COLO829 (cell line): Measurements from ENCODE around the gene FUBP3.
A peak's percentile ranks its signal among the peaks of the same experiment; 100 is the strongest.
"Not testable (repeated sequence)": the region's sequence is repeated elsewhere in the genome, so short reads cannot be mapped to it uniquely, and the experiment has no call there.

Source experiments
- DNase-seq: peaks from one replicate; pipeline ENCODE4 v3.0.0; 2012; ENCODE audit warnings: low spot score

Gene FUBP3

DNA sequence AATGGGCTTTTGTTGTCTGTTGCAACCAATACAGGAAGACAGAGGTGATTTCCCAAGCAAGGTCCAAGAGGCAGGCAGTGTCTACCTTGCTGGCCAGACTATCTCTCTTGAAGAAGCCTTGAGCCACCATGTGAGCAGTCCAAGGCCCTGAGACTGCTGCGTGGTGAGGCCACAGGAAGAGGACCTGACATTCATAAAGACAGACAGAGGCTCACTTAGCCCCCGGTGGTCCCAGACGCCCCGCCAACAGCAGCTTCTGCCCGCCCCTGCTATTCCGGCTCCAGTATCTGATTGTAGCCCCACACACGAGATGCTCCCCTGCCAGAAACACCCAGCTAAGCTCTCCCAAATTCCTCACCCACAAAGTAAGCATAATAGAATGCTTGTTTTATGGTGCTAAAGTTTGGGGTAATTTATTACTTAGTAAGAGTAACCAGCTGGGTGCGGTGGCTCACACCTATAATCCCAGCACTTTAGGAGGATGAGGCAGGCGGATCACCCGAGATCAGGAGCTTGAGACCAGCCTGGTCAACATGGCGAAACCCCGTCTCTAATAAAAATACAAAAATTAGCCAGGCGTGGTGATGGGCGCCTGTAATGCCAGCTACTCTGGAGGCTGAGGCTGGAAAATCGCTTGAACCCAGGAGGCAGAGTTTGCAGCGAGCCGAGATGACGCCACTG lies 22.8 kb upstream of the FUBP3 start:
- DNase-seq: no peak

DNA sequence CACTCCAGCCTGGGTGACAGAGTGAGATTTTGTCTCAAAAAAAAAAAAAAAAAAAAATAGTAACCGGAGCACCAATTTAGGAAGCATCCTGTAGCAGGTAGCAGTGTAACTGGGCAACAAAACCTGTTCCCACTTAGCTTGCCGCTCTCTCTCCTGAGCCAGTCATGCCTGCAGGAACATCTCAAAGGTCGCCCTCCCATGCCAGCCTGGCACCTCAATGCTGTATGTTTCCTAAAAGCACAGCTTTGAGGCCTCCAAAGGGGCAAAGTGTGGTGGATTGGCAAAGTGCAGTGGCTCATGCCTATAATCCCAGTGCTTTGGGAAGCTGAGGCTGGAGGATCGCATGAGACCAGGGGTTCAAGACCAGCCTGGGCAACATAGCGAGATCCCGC lies 22.3 kb upstream of the FUBP3 start:
- DNase-seq: no peak

DNA sequence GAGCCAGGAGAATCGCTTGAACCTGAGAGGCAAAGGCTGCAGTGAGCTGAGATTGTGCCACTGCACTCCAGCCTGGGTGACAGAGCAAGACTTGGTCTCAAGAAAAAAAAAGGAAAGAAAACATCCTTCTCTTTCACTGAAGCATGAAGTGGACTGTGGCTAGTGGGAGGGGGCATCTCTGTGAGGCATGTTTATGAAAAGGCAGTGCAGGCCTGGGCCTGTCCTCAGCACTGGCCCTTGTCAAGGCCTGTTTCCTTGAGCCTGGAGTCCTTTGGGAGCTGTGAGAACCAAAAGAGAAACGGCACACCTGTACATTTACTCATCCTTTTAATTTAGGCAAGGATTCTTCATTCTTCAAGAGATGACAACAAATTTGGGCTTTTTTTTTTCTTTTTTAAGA lies 18.3 kb upstream of the FUBP3 start:
- DNase-seq: no peak

DNA sequence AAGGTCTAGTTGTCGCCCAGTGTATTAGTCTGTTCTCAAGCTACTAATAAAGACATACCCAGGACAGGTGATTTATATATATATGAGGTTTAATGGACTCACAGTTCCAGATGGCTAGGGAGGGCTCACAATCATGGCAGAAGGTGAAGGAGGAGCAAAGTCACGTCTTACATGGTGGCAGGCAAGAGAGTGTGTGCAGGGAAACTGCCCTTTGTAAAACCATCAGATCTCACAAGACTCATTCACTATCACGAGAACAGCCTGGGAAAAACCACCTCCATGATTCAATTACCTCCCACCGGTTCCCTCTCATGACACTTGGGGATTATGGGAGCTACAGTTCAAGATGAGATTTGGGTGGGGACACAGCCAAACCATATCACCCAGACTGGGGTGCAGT lies 16.9 kb upstream of the FUBP3 start:
- DNase-seq: not testable (repeated sequence)

DNA sequence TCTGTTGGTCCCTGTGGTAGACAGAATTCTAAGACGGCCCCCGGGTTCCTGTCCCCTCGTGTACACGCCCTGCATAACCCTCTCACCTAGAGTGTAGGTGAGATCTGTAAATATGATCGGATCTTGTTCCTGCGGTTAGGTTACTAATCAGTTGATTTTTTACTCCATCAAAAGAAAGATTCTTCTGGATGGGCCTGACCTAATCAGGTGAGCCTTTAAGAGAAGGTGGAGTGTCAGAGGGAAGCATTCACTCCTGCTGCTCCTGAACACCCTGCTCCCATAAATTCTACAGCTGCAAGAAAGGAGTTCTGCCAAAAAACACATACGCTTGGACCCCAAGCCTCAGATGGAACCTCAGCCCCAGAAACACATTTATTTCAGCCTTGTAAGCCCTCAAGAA lies 15.6 kb upstream of the FUBP3 start:
- no peak for DNase-seq

DNA sequence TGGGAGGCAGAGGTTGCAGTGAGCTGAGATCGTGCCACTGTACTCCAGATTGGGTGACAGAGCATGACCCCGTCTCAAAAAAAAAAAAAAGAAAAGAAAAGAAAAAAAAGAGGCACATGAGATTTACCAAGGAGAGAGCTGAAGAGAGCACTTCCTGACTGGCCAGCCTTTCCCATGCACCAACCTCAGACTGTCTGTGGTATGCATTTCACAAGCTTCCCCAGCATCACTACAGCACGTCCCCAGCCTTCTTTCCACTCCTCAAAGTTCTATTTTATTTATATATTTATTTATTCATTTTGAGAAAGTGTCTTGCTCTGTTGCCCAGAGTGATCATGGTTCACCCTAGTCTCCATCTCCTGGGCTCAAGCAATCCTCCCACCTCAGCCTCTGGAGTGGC lies 13.6 kb upstream of the FUBP3 start:
- no peak for DNase-seq

DNA sequence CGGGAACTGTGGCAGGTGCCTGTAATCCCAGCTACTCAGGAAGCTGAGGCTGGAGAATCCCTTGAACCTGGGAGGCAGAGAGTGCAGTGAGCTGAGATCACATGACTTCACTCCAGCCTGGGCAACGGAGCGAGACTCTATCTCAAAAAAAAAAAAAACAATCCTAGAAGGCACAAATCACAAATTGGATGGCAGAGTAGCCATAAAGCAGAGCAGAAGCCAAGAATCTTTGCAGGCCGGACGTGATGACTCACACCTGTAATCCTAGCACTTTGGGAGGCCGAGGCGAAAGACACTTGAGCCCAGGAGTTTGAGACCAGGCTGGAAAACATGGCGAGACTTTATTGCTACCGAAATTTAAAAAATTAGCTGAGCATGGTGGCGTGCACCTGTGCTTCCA lies 9.2 kb upstream of the FUBP3 start:
- DNase-seq: no peak

DNA sequence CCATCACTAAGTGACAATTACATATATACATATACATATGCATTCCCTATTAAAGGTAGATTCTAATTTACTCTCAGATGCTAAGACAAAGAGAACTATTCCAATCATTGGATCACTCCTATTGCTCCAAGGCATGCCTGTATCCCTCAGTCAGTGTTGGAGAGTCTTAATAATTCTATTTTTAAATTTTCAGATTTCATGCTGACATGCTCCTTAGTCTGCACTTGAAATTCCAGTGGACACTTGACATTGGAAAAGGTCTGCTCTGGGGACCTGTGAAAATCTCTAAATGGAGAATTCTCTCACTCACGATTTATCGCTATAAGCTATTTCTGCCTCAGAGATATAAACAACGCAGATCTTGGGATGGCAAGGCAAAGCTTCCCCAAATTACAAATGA lies 3.9 kb upstream of the FUBP3 start:
- DNase-seq: no peak

DNA sequence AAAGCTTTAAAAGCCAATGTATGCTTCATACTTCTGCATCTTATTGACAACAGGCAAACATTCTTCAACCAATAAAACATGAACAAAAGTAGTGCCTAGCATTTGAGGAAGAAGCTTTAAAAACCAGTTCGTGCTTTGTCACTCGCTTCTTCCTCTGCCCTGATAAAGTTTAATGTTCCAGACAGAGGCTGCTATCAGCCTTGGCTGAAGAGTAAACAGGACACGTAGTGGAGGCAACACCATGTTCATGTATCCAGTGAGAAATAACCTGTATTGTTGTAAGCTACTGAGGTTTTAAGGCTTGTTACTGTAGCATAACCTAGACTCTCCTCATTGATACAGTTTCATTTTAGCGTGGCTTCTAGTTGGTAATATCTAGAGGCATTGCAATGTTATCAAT lies 3.2 kb upstream of the FUBP3 start:
- DNase-seq: no peak

DNA sequence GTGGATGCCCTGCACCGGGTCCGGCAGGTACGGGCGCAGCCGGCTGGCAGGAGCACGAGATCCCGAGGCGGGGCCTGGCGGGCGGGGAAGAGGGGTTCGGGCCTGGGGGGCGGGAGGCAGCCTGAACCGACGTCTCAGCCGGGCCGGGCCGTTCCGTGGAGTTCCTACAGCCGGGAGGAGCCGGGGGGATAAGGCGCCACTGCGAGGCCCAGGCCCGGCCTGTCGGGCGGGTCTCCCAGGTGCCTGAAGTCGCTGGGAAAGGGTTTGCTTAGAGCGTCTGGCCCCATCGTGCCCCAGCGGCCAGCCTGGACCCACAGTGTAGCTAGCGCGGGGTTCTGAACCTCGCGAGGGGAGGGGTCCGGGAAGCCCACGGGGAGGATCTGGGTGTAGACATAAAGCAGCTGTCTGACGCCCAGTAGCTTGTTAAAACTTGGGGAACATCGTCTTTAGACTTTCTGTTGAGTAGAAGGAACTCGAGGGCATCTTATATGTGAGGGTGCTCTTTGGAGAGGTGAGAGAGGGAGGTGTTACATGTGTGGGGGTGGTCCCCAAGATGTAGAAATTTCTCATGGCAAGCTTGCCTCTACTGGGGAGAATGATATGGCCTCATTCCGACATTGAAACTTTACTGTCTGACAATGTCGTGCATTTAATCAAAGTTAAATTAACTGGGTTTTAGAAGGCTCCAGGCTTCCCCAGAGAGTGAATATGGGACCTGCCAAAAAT lies 524 bp downstream of the FUBP3 start:
- no peak for DNase-seq

DNA sequence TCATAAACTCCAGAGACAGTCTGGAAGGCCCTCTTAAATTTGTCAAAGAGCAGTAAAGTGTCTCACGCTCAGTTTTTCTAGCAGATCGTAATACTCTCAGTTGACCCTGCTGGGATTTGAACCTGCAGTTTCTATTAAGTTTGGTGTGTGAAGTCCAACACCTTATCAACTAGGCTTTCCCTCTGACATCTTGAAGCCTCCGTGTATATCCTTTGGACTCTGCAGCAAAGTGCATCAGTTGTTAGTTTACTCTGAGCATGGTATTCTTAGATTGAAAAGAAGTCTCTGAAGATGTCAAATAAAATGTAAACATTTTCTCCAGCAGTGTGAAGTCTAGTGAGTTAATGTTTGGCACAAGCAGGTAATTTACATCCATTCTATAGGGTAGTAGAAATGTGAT lies 2.4 kb downstream of the FUBP3 start:
- no peak for DNase-seq

DNA sequence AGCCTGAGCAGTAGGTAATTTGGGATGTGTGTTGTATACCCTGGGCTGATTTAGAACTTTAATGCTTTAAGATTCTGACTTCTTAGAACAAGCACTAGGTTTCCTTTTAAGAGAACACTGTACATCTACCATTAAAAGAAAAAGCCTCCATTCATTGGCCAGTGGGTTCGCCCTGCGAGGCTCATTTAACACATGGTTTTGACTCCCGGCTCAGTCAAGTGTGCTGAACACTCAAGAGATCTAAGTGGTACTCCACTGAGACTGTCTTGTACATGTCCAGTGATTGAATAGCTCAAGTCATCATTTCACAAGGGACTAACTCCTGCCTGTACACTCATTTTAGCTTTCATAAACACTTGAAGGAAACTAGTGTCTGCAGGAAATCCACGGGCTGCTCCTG lies 3.9 kb downstream of the FUBP3 start:
- no peak for DNase-seq

DNA sequence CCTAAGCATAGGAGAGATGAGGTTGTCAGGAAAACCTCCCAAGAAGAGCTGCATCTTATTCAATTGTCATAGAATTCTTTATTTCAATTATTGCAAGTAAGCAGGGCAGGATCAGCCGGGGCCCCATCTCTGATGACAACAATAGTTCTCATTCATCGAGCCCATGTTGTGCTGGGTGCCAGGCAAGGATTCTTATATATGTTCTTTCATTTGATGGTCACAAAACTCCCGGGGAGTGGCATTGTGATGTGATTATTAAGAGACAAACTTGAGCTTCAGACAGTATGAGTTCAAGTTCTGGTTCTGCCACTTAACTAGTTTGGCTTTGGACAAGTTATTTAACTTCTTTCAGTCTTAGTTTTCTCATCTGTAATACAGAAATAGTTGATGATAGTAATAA lies 8.5 kb downstream of the FUBP3 start:
- DNase-seq: peak; percentile 58

DNA sequence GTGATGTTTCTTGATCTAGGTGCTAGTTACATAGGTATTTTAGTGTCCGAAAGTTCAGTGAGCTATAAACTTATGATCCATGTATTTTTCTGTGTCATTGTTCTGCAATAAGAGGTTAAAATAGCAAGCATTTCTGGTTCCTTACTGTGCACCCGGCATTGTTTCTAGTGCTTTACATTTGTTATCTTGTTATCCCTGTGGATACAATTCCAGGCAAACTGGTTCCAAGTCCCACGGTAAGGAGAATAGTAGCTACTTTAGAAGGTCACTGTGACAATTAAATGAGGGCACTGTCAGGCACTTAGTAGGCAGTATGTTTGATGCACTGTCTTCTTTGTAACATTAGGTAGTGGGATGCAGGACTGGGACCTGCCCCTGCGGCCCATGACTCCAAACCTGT lies 9.0 kb downstream of the FUBP3 start:
- DNase-seq: no peak

DNA sequence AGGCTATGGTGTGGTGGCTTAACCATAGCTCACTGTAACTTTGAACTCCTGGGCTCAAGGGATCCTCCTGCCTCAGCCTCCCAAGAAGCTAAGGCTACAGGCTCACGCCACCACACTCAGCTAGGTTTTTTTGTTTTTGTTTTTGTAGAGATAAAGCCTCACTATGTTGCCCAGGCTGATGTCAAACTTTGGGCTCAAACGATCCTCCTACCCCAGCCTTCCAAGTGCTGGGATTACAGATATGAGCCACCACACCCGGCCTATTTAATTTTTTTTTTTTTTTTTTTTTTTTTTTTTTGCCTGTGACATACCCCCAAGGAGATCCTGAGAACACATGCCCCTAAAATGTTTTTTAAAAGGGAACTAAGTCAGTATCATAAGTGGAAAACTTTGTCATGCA lies 10.4 kb downstream of the FUBP3 start:
- no peak for DNase-seq

DNA sequence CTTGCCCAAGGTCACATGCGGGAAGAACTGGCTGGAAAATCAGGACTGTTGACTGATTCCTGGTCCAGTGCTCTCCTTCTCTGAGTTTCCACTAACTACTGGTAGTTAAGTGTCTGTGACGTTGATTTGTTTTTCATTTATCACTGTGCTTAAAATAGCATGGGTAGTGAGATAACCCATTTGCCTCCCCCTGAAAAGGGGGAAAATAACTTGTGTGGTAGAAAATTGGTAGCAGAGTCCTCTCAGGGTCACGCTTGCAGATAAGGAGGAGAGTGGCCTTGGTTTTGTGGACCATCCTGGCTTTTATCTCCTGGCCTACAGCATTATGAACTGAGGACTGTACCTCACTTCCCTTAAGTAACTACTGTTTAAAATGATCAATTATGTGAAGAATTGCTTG lies 10.9 kb downstream of the FUBP3 start:
- no peak for DNase-seq

DNA sequence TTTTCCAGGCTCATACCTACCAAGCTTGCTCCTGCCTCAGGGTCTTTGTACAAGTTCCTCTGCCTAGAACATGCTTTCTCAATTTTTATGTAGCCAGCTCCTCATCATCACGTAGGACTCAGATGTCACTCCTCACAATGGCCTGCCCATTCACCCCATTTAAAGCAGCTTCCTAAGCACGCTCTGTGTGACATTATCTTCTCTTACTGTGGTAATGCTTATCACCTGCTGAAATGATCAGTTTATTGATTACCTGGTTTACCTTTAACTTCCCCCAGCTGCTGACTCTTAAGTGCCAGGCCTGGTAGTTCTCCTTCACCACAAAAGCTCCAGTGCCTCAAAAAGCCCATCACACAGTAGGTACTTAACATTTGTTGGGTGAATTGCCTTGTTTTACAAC lies 13.6 kb downstream of the FUBP3 start:
- no peak for DNase-seq

DNA sequence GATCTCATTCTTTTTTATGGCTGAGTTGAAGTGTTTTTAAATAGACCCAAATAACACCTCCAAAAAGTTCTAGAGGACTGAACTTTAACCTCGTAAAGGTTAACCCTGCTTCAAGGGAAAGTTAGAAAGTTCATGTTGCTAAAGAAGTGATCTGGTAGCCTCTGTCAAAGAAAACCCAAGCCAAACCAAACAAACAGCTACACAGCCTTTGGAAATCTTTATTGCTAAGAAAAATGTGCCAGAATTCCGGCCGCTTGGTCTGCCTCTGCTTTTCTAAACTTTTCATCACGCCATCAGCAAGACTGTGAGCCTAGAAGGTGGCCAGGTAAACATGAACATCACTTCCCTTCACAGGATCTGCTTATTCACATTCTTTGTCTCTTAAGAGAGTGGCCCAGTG lies 17.9 kb downstream of the FUBP3 start:
- DNase-seq: no peak

DNA sequence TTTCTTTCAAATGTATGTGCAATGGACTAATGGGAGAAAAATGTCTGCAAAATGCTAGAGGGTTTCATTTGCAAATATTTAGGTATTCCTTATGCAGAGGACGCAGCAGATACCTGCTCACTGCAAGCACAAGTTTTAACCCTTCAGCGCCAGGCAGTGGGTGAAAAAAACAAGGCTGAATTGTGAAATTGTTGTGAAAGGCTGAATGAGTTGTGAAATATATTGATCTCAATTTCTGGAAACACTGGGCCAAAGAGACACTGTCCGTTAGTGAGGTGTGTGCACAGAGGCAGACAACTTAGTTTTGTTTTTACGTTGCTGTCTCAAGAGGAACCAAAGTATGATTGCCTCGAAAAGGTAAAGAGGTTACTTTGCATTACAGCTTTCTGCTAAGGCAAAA lies 18.8 kb downstream of the FUBP3 start:
- no peak for DNase-seq

DNA sequence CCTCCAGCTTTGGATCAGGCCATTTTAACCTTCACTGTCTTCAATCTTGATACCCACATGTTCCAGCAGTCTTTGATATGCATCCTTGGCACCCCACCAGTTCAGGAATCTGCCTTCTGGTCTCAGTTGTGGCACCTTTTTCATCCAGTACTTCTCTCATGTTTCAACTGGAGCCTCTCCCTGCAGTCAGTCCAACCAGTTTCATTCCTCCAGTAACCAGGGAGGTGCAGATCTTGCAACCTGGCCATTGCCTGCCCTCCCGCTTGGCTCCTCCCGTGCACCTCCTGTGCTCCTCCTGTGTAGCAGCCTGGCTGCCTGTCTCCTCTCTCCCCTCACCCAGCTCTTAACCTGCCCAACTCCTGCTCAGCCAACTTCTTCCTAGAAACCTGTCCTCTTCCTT lies 20.2 kb downstream of the FUBP3 start:
- DNase-seq: no peak

DNA sequence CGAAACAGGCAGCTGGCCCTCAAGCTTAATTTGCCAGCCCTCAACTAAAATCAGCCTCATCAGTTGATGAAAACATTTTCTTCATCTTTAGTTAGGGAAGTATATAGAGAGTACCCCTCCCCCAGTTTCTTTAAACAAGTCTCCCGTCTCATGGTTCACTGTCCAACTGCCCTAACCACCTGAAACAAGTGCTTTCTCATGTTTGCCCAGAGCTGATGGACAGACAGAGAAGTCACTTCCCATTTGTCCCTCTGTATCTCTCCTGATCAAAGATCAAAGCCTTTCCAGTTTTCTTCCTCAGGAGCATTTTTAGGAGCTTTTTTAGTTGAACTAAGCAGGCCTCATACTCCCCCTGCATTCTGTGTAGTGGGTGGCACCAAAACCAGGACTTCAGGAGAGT lies 21.7 kb downstream of the FUBP3 start:
- no peak for DNase-seq

DNA sequence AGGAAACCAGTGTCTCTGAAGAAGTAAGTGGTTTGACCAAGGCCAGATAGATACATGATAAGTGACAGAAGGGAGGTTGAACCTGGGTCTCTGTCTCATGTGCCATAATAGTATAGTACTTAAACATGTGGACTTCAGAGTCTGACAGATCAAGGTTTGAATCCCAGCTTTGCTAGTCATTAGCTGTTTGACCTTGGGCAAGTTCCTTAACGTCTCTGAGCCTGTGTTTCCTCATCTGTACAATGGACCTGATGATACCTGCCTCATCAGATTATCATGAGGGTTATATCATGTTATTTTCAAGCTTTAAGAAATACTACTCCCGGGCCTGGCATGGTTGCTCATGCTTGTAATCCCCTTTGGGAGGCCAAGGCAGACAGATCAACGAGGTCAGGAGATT lies 24.9 kb downstream of the FUBP3 start:
- DNase-seq: no peak

DNA sequence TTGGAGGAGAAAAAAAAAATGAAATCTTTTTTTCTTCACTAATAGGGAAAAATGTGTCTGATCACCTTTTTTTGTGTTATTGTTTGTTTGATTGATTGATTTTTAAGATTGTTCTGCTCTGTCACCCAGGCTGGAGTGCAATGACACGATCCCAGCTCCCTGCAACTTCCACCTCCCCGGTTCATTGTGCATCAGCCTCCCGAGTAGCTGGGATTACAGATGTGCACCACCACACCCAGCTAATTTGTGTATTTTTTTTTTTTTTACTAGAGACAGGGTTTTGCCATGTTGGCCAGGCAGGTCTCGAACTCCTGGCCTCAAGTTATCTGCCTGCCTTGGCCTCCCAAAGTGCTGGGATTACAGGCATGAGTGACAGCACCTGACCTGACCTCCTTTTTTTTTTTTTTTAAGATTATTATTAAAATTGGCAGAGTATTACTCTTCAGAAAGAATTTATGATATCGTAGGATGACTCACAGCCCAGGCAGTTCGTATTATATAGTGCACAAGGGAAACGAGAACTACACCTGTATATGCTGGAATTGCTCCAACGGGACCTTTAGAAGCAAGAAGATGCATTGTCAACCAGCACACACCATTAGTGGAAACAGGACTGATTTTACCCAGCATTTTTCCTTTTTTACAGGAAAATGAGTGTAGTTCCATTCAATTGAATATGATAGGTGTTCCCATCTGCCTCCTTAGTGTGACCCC lies 27.7 kb downstream of the FUBP3 start:
- DNase-seq: no peak
